NCI-H2081 treated with DMSO at 0.1 percent for 48 hours (cell line): Measurements from ENCODE around the gene CA10.

Source experiments
- DNase-seq: peaks from one replicate; lab custom pipeline; 2025; lab: John Stamatoyannopoulos, UW

Gene CA10

DNA sequence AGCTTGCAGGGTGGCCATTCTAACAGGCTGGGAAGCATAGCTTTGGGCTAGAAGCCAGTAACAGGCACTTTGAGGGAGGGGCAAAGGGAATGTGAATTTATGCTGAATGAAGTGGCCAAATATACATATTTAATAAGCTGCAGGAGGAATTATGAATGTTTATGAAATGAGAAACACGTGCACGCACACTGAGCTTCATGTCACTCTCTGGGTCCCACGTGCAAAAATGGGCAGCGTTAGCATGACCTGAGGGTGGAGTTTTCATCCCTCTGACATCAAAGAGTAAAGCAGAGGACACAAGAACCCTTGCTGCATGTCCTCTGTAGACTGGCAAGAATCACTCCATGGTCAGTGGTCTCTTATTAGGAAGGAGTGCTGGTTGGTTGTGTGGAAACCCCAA is 561.2 kb downstream of the CA10 start:
- no peak for DNase-seq

DNA sequence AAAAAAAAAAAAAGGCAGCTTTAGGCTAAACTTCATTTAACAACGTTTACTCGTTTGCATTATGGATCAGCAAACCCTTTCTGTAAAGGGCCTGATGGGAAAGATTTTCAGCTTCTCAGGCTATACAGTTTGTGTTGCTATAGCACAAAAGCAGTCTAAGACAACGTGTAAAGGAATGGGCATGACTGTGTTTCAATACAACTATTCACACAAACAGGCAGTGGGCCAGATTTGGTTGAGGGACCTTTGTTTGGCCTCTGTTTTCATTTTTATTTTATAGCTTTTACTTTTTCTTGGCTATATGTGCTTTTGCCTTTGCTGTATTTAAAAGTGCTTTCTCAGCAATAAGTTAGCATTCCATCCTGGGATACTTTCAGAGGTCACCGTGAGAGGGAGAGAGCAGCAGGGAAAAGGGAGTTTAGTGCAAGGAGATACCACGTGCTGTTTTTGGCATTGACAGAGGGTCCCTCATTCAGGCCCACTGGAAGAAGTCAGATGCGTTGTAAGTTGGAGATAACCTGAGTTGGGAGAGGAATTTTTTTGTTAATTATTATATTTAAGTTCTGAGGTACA is 562.6 kb downstream of the CA10 start:
- DNase-seq, result no peak

DNA sequence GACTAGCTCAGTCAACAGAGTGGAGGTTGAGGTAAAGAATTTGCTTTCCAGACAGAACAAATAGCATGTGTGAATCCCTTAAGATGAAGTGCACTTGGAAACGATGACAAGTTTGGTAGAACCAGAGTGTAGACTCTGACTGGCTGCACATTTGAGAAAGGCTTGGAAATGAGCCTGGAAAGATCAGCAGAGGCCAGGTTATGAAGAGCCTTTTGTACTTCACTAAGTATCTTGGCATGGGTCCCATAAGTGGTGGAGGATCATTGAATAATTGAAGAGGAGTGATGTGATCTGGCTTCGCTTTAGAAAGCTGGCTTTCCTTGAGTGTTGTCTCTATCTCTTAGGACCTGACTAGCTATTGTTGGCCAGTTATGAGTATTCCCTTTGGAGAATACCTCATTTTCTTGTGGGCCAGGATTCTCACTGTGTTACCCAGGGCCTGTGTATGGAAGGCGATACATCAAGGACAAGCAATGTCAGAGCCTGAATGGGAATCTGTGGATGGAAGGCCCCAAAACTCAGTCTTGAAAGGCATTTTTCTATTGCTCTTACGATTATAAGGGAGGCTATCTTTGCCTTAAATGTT is 568.4 kb downstream of the CA10 start:
- no peak for DNase-seq

DNA sequence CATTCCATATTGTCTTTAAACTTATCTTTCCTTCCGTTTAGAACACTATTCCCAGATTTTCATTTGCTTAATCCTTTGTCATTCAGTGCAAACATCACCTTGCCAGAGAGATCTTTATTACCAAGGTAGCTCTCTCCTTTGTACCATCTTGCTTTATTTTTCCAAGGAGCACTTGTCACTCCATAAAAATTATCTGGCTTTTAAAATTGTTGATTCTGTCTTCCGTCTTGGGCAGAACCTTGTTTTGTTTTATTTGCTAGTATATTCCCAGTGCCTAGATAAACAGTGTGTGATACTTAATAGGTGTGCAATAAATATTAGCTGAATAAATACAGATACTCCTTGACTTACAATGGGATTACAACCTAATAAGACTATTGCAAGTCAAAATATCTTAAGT is 570.5 kb downstream of the CA10 start:
- DNase-seq, result no peak

DNA sequence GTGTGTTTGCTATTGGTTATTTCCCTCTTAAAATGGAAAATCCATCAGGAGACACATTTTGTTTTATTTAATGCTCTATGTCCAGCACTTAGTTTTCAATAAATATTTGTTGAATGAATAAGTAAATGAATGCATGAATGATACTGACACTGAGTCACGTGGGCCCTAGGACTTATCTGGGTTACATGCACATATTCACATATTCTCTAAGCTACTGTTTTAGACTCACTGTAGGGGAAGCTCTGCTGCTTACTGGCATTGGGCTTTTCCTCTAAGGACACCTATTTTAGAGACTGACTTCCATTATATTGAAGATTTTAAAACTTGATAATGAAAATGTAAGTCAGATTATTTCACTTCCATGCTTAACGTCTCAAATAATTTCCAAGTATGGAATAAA is 571.0 kb downstream of the CA10 start:
- DNase-seq, result no peak

DNA sequence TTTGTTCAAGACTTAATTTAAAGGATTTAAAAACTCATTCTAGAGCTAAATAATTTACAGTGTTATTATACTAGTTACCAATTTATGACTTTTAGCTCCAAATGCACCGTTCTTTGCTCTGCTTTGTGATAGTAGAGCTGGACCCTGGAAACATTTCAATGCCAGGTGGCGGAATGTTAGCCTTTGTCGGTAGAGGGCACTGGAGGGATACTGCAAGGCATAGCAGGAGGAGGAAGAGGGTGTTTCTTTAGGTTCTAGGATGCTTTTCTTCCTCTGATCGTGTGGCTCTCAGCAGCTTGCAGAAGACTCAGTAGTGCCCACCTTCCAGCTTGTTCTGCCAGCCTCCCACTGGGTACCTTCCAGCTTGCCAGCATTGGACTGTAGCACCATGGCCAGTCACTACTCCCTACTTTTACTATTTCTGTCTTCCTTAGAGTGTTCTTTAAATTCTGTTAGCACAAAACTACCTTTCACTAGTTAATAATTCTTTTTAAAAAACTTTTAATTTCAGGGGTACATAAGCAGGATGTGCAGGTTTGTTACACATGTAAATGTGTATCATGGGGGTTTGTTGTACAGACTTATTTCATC is 572.9 kb downstream of the CA10 start:
- no peak for DNase-seq

DNA sequence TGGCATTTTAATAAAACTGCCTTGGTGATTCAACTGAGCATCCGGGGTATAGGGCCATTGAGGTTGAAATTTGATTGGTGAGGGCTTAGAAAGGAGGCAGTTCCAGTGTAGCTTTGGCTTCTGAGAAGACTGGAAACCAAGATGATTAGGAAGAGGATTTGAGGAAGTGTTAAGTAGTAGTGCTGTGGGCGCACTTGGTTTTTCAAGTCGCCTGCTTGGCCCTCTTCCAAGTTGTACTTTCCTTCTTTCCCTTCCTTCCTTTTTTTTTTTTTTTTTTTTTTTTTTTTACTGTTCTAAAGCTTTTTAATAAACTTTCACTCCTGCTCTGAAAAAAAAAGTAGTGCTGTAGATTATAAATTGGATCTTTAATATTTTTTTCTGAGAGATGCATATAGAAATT is 577.6 kb downstream of the CA10 start:
- DNase-seq, result no peak
